ENCODE measurements around the gene NEK4.

DNA sequence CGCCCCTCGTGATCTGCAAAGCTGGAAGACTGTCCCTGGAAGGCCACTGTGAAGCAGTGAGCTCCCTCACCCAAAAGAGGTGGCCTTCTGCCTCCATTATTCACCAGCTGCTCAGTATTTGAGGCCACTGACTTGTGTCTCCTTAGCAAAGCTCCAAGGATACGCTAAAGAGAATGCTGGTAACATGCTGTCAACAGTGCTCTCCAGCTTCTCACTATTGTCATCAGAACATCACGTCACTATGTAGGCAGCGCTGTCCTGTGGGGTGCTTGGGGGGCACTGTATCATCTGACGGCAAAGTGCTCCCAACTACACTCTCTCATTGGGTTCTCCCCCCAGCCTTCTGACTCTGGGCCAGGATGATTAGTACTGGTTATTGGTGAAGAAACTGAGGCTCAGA, 45.5 kb upstream of the NEK4 start:
- TF ChIP-seq POLR2A (IDR thresholded peaks at IDR 0.05; ENCODE audit: borderline replicate concordance, extremely low read depth, insufficient read depth, insufficient read length) (no peak), EZH2 (IDR thresholded peaks at IDR 0.05) (no peak)
- TF ChIP-seq, protein P1, sequence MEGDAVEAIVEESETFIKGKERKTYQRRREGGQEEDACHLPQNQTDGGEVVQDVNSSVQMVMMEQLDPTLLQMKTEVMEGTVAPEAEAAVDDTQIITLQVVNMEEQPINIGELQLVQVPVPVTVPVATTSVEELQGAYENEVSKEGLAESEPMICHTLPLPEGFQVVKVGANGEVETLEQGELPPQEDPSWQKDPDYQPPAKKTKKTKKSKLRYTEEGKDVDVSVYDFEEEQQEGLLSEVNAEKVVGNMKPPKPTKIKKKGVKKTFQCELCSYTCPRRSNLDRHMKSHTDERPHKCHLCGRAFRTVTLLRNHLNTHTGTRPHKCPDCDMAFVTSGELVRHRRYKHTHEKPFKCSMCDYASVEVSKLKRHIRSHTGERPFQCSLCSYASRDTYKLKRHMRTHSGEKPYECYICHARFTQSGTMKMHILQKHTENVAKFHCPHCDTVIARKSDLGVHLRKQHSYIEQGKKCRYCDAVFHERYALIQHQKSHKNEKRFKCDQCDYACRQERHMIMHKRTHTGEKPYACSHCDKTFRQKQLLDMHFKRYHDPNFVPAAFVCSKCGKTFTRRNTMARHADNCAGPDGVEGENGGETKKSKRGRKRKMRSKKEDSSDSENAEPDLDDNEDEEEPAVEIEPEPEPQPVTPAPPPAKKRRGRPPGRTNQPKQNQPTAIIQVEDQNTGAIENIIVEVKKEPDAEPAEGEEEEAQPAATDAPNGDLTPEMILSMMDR (IDR thresholded peaks at IDR 0.05 in 2 of 3, conservative IDR thresholded peaks at IDR 0.05 in 1 of 3; ENCODE audit: borderline replicate concordance in 1 of 3, insufficient read depth in 1 of 3, low read depth in 2 of 3, low read length in 2 of 3), result no peak
